ENCODE data around the gene PRR5L.

PRR5L gene

GRCh38 chr11:36487619-36488018, 191.5 kb downstream of the PRR5L start:
- Histone ChIP-seq H2AFZ (ENCODE audit: low read depth) (no peak overlapping the region), H3K36me3 (ENCODE audit: insufficient read depth) (no peaks in the 10 kb centered on the region), H3K27ac (no peak overlapping the region), H3K9ac (no peak overlapping the region), H4K20me1 (ENCODE audit: insufficient read depth) (no peaks in the 10 kb centered on the region), H3K4me2 (no peak overlapping the region), H3K4me1 (ENCODE audit: low read depth, poor library complexity, severe bottlenecking) (no peaks in the 10 kb centered on the region), H3K27me3 (ENCODE audit: insufficient read depth, low read depth) (no peaks in the 10 kb centered on the region), H3K79me2 (ENCODE audit: insufficient read depth, low read depth) (no peaks in the 10 kb centered on the region), H3K4me3 (IDR thresholded peaks at IDR 0.05; ENCODE audit: insufficient read depth, low read depth, low read length) (no peak overlapping the region)
- no peak for TF ChIP-seq CTCF (conservative IDR thresholded peaks at IDR 0.05; ENCODE audit: low read depth, low read length)

DNA sequence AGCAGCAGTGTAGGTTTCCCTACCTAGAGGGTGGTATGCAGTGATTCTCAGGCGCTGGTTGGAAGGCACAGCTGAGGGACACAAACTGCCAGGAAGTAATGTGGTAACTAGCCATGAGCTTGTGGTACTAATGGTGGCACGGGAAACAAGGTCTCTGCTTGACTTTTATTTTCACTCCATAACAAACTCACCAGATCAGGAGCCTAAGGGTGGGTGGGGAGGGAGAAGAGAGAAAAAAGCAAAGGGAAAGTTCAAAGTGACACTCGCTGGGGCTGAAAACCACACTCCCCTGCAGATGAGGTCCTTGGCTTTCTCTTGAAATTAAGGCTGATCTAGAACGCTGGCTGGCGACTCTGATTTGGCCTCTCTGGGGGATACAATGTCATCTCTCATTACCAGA, 192.0 kb downstream of the PRR5L start:
- no peaks in the 10 kb centered on the region for H3K79me2 ChIP-seq (ENCODE audit: insufficient read depth, low read depth)
- H3K9ac ChIP-seq, result no peak overlapping the region
- no peaks in the 10 kb centered on the region for H3K4me1 ChIP-seq (ENCODE audit: low read depth, poor library complexity, severe bottlenecking)
- H3K4me2 ChIP-seq, result no peak overlapping the region
- no peaks in the 10 kb centered on the region for H3K36me3 ChIP-seq (ENCODE audit: insufficient read depth)
- H3K27ac ChIP-seq, result no peak overlapping the region
- H4K20me1 ChIP-seq (ENCODE audit: insufficient read depth), result no peaks in the 10 kb centered on the region
- H3K4me3 ChIP-seq (IDR thresholded peaks at IDR 0.05; ENCODE audit: insufficient read depth, low read depth, low read length), result no peak overlapping the region
- no peaks in the 10 kb centered on the region for H3K27me3 ChIP-seq (ENCODE audit: insufficient read depth, low read depth)
- TF ChIP-seq CTCF (conservative IDR thresholded peaks at IDR 0.05; ENCODE audit: low read depth, low read length), result no peak
- no peak overlapping the region for H2AFZ ChIP-seq (ENCODE audit: low read depth)

GRCh38 chr11:36490026-36490806, 194.1 kb downstream of the PRR5L start:
- no peaks in the 10 kb centered on the region for H3K36me3 ChIP-seq (ENCODE audit: insufficient read depth)
- H3K4me1 ChIP-seq (ENCODE audit: low read depth, poor library complexity, severe bottlenecking), result no peaks in the 10 kb centered on the region

GRCh38 chr11:36492724-36493304, 196.7 kb downstream of the PRR5L start:
- H3K79me2 ChIP-seq (ENCODE audit: insufficient read depth, low read depth), result no peaks in the 10 kb centered on the region
- H3K4me2 ChIP-seq, result no peak overlapping the region
- no peaks in the 10 kb centered on the region for H4K20me1 ChIP-seq (ENCODE audit: insufficient read depth)
- H3K27me3 ChIP-seq (ENCODE audit: insufficient read depth, low read depth), result no peaks in the 10 kb centered on the region
- H3K9ac ChIP-seq, result no peak overlapping the region
- no peaks in the 10 kb centered on the region for H3K36me3 ChIP-seq (ENCODE audit: insufficient read depth)
- no peaks in the 10 kb centered on the region for H3K4me1 ChIP-seq (ENCODE audit: low read depth, poor library complexity, severe bottlenecking)
- peak; percentile 92 for TF ChIP-seq CTCF (conservative IDR thresholded peaks at IDR 0.05; ENCODE audit: low read depth, low read length)
- H2AFZ ChIP-seq (ENCODE audit: low read depth), result no peak overlapping the region
- H3K27ac ChIP-seq, result no peak overlapping the region
- H3K4me3 ChIP-seq (IDR thresholded peaks at IDR 0.05; ENCODE audit: insufficient read depth, low read depth, low read length), result no peak overlapping the region

More at GRCh38 chr11:36490026-36490806, 194.1 kb downstream of the PRR5L start:
- no peaks in the 10 kb centered on the region for H3K79me2 ChIP-seq (ENCODE audit: insufficient read depth, low read depth)
- no peak overlapping the region for H2AFZ ChIP-seq (ENCODE audit: low read depth)
- no peak overlapping the region for H3K27ac ChIP-seq
- H4K20me1 ChIP-seq (ENCODE audit: insufficient read depth), result no peaks in the 10 kb centered on the region
- no peak overlapping the region for H3K4me2 ChIP-seq
- no peak for TF ChIP-seq CTCF (conservative IDR thresholded peaks at IDR 0.05; ENCODE audit: low read depth, low read length)
- H3K9ac ChIP-seq, result no peak overlapping the region
- H3K27me3 ChIP-seq (ENCODE audit: insufficient read depth, low read depth), result no peaks in the 10 kb centered on the region
- H3K4me3 ChIP-seq (IDR thresholded peaks at IDR 0.05; ENCODE audit: insufficient read depth, low read depth, low read length), result no peak overlapping the region

Measured in KMS-11 (cell line).